Measurements from ENCODE around the gene ALDH9A1. TPM values are rescaled to one million over a fixed set of nuclear protein-coding genes. Genes with fewer than 3 reads are reported as not detected.
"Not testable (repeated sequence)": the region's sequence is repeated elsewhere in the genome, so short reads cannot be mapped to it uniquely, and the experiment has no call there.

Gene ALDH9A1
- total RNA-seq, 2 experiments from 2014 or later: 43.4 to 45.3 TPM

- H3K27ac Mint-ChIP-seq, H3K27me3 Mint-ChIP-seq, H3K4me3 Mint-ChIP-seq, H3K9me3 Mint-ChIP-seq, DNase-seq, POLR2A ChIA-PET, CTCF ChIA-PET: not testable (repeated sequence)
- Mint-ChIP-seq H3K4me1 (peaks cover 32% of the 10 kb centered on the region), H3K36me3 (ENCODE audit: low read depth) (peaks cover 72% of the 10 kb centered on the region)
Measured at GRCh38 chr1:165680773-165681172, 17.6 kb downstream of the ALDH9A1 start.

DNA sequence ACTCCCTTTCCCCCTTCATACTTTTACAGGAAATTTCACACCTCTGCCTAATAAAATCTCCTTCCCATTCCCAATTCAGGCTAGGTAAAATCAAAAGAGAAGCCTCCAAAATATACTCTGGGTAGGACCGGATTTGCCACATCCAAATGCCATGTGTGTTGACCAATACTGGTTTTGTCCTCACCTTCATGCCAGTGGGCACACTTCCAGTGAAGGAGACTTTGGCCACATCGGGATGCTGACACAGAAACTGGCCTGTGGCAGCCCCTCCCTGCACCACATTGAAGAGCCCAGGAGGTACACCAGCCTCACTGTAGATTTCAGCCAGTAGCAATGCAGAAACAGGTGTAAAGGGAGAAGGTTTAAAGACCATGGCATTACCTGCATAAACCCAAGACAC, 18.1 kb downstream of the ALDH9A1 start:
- ChIA-PET CTCF (no interaction called here), POLR2A (no interaction called here)
- DNase-seq: no peak
- Mint-ChIP-seq H3K9me3 (peaks cover 2% of the 10 kb centered on the region), H3K27ac (no peak overlapping the region), H3K4me3 (no peak overlapping the region), H3K36me3 (ENCODE audit: low read depth) (peaks cover 72% of the 10 kb centered on the region), H3K4me1 (peaks cover 32% of the 10 kb centered on the region), H3K27me3 (no peaks in the 10 kb centered on the region)

DNA sequence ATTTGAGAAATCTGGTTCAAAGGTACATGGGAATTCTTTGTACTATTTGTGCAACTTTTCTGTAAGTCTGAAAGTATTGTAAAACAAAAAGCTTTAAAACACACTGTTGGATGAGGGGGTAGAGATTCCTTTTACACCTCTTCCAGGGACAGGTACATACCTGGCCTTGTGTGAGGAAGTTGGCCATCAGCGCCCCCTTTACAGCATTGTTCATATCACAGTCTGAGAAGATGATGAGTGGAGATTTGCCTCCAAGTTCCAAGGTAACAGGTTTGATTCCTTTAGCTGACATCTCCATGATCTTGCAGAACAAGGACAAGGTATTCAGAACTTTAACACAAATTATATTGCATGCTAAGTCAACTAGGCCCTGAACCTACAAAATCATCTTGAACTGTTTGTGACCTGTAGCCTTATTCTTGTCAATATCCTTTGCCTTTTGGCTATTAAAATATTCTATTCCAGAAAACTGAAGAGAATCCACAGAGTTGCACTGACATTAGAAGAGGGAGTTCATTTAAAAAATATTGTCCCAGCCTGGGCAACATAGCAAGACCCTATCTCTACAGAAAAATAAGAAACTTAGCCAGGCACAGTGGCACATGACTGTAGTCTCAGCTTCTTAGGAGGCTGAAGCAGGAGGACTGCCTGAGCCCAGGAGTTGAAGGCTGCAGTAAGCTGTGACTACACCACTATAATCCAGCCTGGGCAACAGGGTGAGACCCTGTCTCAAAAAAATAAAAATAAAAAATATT, 18.9 kb downstream of the ALDH9A1 start:
- CTCF ChIA-PET: interaction anchor here (1.7 kb wide), 1 partner anchor 27 kb away, joined by 3 read pairs; no protein-coding TSS in a partner anchor
- no peak overlapping the region for H3K27ac Mint-ChIP-seq
- no peaks in the 10 kb centered on the region for H3K27me3 Mint-ChIP-seq
- POLR2A ChIA-PET: no interaction called here
- peaks cover 29% of the 10 kb centered on the region for H3K4me1 Mint-ChIP-seq
- H3K36me3 Mint-ChIP-seq (ENCODE audit: low read depth): peaks cover 72% of the 10 kb centered on the region
- H3K4me3 Mint-ChIP-seq: no peak overlapping the region
- DNase-seq: no peak
- peaks cover 2% of the 10 kb centered on the region for H3K9me3 Mint-ChIP-seq

GRCh38 chr1:165678509-165678908, 19.9 kb downstream of the ALDH9A1 start:
- H3K27me3 Mint-ChIP-seq: no peaks in the 10 kb centered on the region
- peaks cover 25% of the 10 kb centered on the region for H3K4me1 Mint-ChIP-seq
- peaks cover 70% of the 10 kb centered on the region for H3K36me3 Mint-ChIP-seq (ENCODE audit: low read depth)
- ChIA-PET POLR2A (no interaction called here), CTCF (interaction anchor here (1.7 kb wide), 1 partner anchor 26 kb away, joined by 3 read pairs; no protein-coding TSS in a partner anchor)
- no peak for DNase-seq
- peaks cover 2% of the 10 kb centered on the region for H3K9me3 Mint-ChIP-seq
- H3K4me3 Mint-ChIP-seq: no peak overlapping the region
- H3K27ac Mint-ChIP-seq: peak overlapping the region; percentile 46

GRCh38 chr1:165675794-165676193, 22.6 kb downstream of the ALDH9A1 start:
- Mint-ChIP-seq H3K9me3 (peaks cover 2% of the 10 kb centered on the region), H3K4me1 (peaks cover 25% of the 10 kb centered on the region), H3K4me3 (no peak overlapping the region), H3K27me3 (no peaks in the 10 kb centered on the region), H3K36me3 (ENCODE audit: low read depth) (peaks cover 68% of the 10 kb centered on the region), H3K27ac (no peak overlapping the region)
- POLR2A ChIA-PET: no interaction called here
- no peak for DNase-seq
- CTCF ChIA-PET: no interaction called here

DNA sequence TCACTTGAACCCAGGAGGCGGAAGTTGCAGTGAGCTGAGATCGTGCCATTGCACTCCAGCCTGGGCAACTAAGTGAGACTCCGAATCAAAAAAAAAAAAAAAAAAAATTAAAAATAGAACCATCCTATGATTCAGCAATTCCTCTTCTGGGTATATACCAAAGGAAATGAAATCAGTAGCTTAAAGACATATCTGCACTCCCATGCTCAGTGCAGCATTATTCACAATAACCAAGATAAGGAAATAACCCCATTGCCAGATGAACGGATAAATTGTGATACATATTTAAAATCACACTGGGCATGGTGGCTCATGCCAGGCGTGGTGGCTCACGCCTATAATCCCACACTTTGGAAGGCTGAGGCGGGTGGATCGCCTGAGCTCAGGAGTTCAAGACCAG, 23.8 kb downstream of the ALDH9A1 start:
- Mint-ChIP-seq H3K27ac (no peak overlapping the region), H3K4me1 (peaks cover 24% of the 10 kb centered on the region), H3K4me3 (no peak overlapping the region), H3K27me3 (no peaks in the 10 kb centered on the region), H3K9me3 (no peaks in the 10 kb centered on the region), H3K36me3 (ENCODE audit: low read depth) (peaks cover 64% of the 10 kb centered on the region)
- ChIA-PET CTCF (interaction anchor here (0.7 kb wide), 1 partner anchor 1852 kb away, joined by 5 read pairs; no protein-coding TSS in a partner anchor), POLR2A (no interaction called here)
- no peak for DNase-seq

GRCh38 chr1:165671526-165671925, 26.8 kb downstream of the ALDH9A1 start:
- Mint-ChIP-seq H3K27me3 (no peaks in the 10 kb centered on the region), H3K27ac (no peak overlapping the region), H3K4me3 (no peak overlapping the region), H3K9me3 (no peaks in the 10 kb centered on the region), H3K36me3 (ENCODE audit: low read depth) (peaks cover 68% of the 10 kb centered on the region), H3K4me1 (peaks cover 10% of the 10 kb centered on the region)
- no peak for DNase-seq
- ChIA-PET CTCF (no interaction called here), POLR2A (no interaction called here)

GRCh38 chr1:165668184-165668583, 30.2 kb downstream of the ALDH9A1 start:
- Mint-ChIP-seq H3K4me1 (peaks cover 11% of the 10 kb centered on the region), H3K27ac (no peak overlapping the region), H3K9me3 (no peaks in the 10 kb centered on the region), H3K36me3 (ENCODE audit: low read depth) (peaks cover 72% of the 10 kb centered on the region), H3K27me3 (no peaks in the 10 kb centered on the region), H3K4me3 (no peak overlapping the region)
- ChIA-PET CTCF (no interaction called here), POLR2A (no interaction called here)
- DNase-seq: no peak

GRCh38 chr1:165666152-165666825, 32.1 kb downstream of the ALDH9A1 start:
- H3K36me3 Mint-ChIP-seq (ENCODE audit: low read depth): peaks cover 71% of the 10 kb centered on the region
- H3K27me3 Mint-ChIP-seq: no peaks in the 10 kb centered on the region
- H3K4me1 Mint-ChIP-seq: peaks cover 11% of the 10 kb centered on the region
- no peak overlapping the region for H3K27ac Mint-ChIP-seq
- no peak for DNase-seq
- CTCF ChIA-PET: no interaction called here
- POLR2A ChIA-PET: no interaction called here
- H3K4me3 Mint-ChIP-seq: no peak overlapping the region
- no peaks in the 10 kb centered on the region for H3K9me3 Mint-ChIP-seq

- ChIA-PET CTCF (interaction anchor here (0.7 to 2.0 kb wide), 3 partner anchors 8 to 850 kb away, joined by 3 to 4 read pairs (median 4); no protein-coding TSS in a partner anchor), POLR2A (no interaction called here)
- Mint-ChIP-seq H3K36me3 (ENCODE audit: low read depth) (peaks cover 49% of the 10 kb centered on the region), H3K4me3 (no peak overlapping the region), H3K4me1 (peaks cover 11% of the 10 kb centered on the region), H3K9me3 (no peaks in the 10 kb centered on the region), H3K27ac (no peak overlapping the region), H3K27me3 (no peaks in the 10 kb centered on the region)
- no peak for DNase-seq
Measured at GRCh38 chr1:165662186-165662585, 36.2 kb downstream of the ALDH9A1 start.

- CTCF ChIA-PET: interaction anchor here (0.7 to 2.0 kb wide), 4 partner anchors 8 to 850 kb away, joined by 3 to 4 read pairs (median 4); no protein-coding TSS in a partner anchor
- no peak overlapping the region for H3K4me3 Mint-ChIP-seq
- DNase-seq: no peak
- H3K27me3 Mint-ChIP-seq: no peaks in the 10 kb centered on the region
- H3K36me3 Mint-ChIP-seq (ENCODE audit: low read depth): peaks cover 46% of the 10 kb centered on the region
- peaks cover 11% of the 10 kb centered on the region for H3K4me1 Mint-ChIP-seq
- H3K27ac Mint-ChIP-seq: no peak overlapping the region
- no peaks in the 10 kb centered on the region for H3K9me3 Mint-ChIP-seq
- POLR2A ChIA-PET: no interaction called here
Measured at GRCh38 chr1:165661703-165662102, 36.7 kb downstream of the ALDH9A1 start.

DNA sequence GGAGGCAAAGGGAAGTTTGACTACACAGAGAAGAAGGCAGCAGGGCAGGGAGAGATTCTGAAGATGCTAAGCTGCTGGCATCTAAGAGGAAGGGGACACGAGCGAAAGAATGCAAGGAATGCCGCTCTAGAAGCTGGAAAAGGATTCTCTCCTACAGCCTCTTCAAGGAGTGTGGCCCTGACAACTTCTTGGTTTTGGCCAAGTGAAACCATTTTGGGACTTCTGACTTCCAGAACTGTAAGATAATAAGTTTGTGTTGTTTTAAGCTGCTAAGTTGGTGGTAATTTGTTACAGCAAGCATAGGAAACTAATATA, 38.8 kb downstream of the ALDH9A1 start:
- no peaks in the 10 kb centered on the region for H3K4me1 Mint-ChIP-seq
- H3K9me3 Mint-ChIP-seq: no peaks in the 10 kb centered on the region
- DNase-seq: no peak
- H3K36me3 Mint-ChIP-seq (ENCODE audit: low read depth): peaks cover 34% of the 10 kb centered on the region
- no peaks in the 10 kb centered on the region for H3K27me3 Mint-ChIP-seq
- H3K4me3 Mint-ChIP-seq: no peak overlapping the region
- CTCF ChIA-PET: interaction anchor here (0.7 to 0.8 kb wide), 2 partner anchors 11 to 222 kb away, joined by 3 to 4 read pairs; no protein-coding TSS in a partner anchor
- POLR2A ChIA-PET: no interaction called here
- no peak overlapping the region for H3K27ac Mint-ChIP-seq

- H3K27me3 Mint-ChIP-seq, H3K4me3 Mint-ChIP-seq, DNase-seq, POLR2A ChIA-PET, H3K9me3 Mint-ChIP-seq, H3K27ac Mint-ChIP-seq, H3K4me1 Mint-ChIP-seq: not testable (repeated sequence)
- CTCF ChIA-PET: interaction anchor here (0.5 to 0.8 kb wide), 3 partner anchors 10 to 223 kb away, joined by 3 to 4 read pairs (median 3); no protein-coding TSS in a partner anchor
- H3K36me3 Mint-ChIP-seq (ENCODE audit: low read depth): peaks cover 33% of the 10 kb centered on the region
Measured at GRCh38 chr1:165658766-165659580, 39.4 kb downstream of the ALDH9A1 start.

All from activated CD4-positive, alpha-beta T cell treated with anti-CD3 and anti-CD28 coated beads, Interleukin-2, amount 10 ng/mL, durations not matched to agents 7 days and 5 days (primary cell).